ENCODE data around the gene BCHE.

The BCHE gene

DNA sequence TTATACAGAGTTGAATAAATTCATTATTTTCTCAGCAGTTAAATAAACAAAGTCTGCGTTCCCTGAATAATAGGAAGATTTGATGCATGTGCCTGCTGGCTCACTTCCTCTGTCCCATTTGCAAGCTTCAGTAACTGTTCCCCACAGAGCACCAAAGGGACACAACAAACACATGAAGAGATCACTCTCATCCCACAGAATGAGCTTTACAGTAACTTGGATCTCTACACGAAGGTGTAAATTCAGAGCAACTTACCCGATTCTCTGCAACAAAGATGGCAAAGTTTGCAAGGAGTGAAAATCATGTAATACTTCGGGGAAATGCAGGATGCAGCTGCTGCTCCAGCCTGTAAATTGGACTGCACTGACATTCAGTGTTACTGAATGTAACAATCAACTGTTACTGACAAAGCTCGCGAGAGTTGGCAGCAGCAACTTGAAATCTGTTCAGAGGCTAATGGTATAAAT is at the start of gene BCHE:
BCHE (minus strand) TSS at position 366 of the 468 bp plus-strand sequence. CDS start 6,390 bp downstream, outside the sequence.
- DNase-seq, result no peak

DNA sequence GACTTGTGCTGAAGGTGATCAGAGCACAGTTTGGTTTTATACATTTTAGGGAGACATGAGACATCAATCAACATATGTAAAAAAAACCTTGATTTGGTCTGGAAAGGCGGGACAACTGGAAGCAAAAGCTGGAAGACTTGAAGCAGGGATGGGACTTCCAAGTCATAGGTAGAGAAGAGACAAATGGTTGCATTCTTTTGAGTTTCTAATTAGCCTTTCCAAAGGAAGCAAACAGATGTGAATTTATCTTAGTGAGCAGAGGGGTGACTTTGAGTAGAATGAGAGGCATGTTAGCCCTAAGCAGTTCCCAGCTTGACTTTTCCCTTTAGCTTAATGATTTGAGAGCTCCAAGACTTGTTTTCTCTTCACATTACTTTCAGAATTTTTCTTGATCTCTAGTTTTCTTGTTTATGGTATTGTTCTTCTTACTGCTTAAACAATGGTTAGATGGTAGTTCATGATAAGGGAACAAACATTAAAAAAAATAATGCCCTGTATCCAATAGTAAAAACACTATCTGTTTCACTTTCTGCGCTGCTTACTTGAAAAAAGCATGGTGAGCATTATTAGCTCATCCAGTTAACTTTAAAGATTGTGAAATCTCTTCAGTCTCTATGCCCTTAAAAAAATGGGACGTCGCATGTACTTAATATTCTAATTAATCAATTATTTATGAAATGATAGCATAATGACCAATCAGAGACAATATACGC is 48.5 kb upstream of the BCHE start:
- DNase-seq, result no peak

DNA sequence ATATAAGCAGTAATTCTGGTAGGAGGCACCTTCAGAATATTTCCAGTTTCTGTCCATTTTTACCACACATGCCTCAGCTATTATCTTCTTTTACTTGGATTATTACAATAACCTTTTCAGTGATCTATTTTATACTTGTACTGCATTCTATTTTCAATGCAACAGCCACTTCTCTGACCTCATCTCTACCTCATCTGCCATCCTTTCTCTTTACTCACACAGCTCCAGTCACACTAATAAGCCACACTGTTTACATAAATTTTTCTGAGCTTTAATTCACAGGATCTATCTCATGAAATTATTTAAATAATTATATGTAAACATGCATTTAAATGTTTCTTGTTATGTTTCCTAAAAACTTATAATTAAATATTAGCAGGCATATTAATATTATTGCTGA is 47.3 kb upstream of the BCHE start:
- no peak for DNase-seq

DNA sequence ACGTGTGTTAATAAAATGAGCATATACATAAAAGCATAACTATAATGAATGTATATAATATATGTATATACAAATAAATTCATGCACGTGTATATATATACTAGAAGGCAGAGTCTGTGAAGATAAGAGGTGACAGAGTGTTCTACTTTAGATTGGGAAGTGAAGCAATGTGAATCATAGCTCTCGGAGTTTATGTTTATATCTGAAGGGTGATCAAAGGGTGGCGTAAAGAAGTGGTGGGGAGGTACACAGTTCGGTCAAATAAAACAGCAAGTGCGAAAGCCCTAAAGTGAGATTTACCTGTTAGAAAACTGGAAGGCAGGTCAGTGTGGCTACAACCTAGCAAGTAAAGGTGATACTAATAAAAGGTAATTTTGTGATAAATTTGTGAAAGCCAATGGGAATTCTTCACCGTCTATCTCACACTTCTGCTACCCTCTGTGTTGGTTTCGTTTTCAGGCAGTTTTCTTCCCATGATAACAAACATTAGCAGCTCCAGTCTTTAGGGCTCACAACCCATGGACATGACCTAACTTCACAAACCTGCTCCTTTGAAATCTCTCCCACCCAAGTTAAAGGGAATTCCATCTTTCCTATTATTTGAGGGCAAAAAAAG is 46.7 kb upstream of the BCHE start:
- no peak for DNase-seq

DNA sequence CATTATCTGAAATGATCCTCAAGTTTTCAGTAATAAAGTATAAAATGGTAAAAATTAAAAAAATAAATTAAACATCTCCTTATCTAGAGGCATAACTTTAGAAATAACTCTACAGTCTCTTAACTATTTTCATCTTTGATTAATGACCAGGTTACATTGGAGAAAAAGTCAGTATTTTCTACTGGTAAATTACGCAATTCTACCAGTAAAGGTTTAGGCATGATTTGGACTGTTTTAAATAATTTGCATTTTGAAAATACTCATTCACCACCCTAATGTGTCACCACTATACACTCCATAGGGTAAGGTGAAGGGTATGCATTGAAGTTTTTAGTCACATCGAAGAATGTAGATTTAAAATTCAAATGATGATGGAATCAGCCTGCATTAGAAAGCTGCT is 45.9 kb upstream of the BCHE start:
- DNase-seq, result no peak

DNA sequence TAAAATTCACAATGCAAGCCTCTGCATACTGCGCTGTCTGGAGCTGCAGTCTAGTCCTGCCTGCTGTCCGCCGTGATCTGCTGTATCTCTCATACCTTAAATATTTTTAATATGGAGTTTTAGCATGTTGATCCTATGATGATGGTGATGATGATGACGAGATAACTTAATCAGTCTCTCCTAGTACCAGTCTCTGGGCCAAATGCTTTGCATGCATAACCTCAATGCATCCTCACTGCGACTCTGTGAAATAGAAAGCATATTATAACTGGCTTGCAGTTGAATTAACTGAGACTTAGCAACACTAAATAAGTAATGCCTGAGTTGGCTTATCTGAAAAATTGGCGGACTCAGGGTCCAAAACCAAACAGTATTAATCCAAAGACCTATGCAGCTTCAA is 38.4 kb upstream of the BCHE start:
- DNase-seq, result no peak

DNA sequence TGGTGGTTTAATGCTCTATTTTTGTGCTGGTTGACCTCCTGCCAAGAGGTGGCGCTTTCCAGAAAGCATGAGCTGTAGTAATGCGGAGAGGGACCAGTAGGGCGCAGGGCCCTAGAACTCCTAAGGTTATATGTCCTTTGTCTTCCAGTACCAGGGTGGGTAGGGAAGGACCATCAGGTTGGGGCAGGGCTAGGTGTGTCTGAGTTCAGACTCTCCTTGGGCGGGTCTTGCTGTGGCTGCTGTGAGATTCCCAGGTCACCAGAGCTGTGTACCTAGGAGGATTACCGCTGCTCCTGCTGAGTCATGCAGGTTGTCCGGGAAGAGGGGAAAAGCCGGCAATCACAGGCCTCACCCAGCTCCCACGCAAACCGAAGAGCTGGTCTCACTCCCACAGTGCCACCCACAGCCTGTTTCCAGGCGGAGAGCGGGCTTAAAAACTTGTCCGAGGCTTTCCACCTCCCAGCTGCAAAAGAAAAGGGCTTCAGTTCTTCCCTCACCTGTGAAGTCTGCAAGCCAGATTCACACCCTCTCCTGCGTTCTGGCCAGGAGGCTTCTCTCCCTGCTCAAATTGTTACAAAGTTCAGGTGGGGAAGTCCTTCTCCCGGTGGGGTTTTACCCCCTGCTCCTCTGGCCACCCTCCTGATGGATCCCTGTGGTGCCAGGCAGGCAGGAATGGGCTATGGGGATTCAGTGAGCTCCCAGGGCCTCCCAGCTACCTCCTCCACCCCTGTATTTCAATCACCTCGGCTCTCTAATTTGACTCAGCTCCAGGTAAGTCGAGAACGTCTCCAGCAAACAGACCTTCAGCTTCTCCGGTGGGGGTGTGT is 37.7 kb upstream of the BCHE start:
- no peak for DNase-seq

DNA sequence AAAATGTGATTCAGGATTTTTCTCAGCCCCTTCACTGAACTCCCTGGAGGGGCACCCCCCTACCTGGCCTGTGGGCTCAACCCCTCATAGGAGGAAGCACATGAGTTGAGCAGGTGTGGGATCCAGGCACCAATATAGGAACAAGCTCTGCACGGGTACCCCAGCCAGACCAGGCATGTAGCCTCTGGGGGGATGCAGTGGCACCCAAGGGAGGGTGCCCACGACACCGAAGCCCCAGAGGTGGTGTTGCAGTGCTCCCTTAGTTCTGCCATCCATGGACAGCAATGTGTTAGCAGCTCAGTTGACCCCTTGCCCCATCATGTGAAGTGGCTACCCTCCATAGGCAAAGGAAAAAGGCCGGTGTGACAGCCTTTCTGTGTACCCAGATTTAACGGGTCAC is 30.9 kb upstream of the BCHE start:
- DNase-seq, result no peak

DNA sequence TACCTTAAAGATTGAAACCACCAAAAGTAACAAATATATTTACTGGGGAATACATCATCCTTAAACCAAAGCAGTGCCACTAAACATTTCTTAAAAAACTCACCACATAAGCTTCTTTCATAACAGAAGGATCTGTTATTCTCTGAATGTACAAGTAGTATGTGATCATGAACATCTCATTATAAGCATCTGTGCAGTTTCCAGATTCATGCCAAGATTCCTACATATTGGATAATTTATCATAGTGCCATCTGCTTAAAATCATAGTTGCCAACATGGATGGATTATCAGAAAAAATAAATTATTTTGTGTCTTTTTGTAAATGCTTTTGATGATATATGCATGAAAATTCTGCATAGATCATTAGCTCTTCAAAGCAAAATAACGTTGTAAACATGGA is 21.8 kb upstream of the BCHE start:
- no peak for DNase-seq

DNA sequence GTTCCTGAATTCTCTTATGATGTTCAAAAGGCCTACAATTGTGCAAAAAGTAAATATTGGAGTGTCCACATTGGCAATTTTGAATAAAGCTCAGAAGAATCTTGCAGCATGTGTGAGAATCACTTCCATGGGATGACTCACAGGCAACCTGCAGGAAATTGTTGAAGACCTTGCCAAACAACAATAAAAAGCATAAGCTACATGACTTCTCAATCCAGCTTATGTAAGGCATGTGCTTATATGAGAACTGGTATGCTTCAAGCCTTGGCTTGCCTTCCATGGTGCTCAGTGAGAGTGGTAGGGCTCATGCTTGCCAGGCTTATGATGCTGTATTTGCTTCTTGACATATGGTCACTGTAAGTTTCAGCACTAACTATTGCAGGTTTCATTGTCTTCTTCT is 18.4 kb upstream of the BCHE start:
- no peak for DNase-seq

DNA sequence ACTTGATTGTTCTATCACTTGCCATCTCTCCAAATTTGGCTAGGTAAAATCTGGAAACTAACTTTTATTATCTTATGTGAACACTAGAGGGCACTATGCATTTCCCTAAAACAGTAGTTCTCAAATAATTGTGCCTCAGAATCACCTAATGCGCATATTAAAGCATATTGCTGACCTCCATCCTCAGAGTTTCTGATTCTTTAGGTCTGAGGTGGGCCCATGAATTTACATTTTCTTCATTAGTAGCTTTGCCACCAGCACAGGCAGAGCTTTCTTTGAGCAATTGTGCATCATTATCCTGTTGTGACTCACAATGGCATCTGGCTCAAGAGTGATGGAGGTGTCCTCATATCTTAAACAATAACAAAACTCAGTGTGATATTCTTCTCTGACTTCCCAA is 17.5 kb upstream of the BCHE start:
- no peak for DNase-seq

DNA sequence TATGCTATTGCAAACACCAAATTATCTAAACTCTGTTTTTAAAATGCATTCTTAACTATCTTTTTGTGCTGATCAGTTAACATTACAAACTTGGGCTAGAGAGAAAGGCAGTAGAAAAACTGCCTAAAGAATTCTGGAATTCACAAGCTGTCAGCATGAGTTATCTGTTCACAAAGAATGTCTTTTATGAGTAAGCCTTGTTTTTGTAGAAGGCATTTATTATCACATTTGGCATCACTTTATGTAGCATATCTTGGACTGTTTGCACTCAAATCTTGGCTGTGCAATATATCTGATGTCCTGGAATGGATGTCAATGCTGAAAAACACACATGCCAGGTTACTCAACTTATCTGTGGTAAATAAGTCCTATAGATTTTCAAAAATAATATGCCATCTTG is 15.5 kb upstream of the BCHE start:
- DNase-seq, result no peak

DNA sequence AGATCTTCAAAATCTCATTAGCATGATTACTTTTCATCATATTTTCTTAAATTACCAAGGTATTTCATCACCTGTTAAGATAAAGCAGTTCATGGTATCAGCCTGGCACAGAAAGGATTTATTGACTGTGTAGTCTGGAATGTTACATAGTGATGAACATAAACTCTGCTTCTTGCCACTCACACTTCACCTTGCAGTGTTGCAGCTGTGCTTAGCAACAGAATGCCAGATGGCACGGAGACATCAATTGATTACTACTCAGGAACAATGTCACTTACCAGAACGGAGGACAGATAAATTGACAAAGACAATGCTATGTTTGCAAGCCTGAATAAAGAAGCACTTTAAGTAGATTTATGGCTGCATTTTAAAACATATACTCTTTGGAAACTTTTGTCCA is 15.0 kb upstream of the BCHE start:
- DNase-seq, result no peak

DNA sequence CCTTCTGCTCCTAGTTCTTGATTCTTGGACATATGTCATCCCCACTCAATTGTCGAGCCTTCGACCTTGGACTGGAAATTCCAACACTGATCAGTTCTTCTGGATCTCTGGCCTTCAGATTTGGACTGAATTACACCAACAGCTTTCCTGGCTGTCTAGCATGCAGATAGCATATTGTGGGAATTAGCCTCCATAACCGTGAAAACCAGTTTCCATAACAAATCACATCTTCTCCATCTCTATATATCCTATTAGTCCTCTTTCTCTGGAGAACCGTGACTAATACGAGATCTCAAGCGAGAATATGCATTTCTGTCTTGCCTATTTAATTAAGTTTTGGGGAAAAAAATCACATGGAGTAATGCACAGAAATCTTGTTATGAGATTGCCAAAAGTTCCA is 8.8 kb upstream of the BCHE start:
- DNase-seq, result no peak

DNA sequence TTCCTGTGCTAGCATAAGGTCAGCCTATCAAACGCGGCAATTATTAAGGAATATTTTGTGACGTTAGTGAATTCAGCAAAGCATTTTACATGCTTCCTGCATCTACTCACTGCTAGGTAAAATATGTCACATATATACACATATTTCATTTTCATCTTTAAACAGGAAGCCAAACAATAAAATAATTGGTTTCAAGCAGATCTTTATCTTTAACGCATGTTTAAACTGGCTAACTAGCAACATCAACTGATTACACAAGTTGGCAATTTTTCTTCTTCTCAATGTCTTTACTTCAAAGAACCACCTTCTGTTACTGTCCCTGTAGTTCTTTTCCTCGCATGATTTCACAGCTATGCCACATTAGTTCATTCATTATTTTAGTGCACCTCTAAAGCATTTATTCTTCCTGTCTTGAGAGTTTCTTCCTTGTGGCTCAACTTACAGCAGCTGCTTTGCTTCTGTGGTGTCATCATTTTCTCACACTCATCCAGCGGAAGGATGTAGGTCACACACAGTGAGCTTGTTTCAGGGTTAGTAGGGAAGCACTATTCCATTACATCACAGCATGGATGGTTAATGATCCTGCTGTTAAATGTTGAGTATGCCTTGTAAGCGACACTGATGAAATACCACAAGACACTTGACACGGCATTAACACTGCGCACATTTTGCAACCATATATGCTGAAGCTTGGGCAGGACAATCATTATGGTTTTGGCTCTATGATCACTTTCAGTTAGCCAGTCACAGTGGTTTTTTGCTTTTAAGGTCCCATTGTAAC is 2.3 kb upstream of the BCHE start:
- no peak for DNase-seq

DNA sequence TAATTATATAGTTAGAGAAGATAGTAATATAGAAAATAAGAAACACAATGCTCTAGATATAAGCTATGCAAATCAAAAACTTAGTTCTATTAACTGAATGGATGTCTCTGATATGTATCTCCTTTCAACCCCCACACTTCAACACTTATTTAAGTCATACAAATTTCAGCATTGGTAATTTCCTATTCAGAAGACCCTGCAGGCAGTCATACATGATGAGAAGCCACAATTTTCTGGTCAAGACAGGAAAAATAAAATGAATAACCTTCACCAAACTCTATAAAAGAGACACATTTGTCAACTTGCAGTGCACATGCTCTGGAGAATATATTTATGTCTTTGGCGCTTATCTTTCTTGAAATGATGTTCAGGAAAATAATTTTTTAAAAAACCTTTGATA is 578 bp upstream of the BCHE start:
- DNase-seq, result no peak

DNA sequence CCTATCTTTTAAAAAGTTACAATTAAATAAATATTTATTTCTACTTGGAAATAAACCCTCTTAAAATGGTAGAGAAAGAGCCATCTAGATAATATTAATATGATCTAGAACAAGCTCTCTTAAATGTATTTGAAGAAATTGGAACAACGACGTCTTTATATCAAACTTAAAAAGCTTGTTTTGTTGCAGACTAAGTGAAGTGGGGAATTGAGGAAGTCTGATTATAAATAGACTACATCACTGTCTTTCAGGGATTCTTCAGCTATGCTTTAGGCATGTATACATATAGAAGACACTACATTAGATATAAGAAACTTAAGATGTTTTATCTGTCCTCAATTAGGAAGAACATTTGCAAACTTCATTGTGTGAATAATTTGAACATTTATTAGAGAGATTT is 1.8 kb downstream of the BCHE start:
- DNase-seq, result no peak

DNA sequence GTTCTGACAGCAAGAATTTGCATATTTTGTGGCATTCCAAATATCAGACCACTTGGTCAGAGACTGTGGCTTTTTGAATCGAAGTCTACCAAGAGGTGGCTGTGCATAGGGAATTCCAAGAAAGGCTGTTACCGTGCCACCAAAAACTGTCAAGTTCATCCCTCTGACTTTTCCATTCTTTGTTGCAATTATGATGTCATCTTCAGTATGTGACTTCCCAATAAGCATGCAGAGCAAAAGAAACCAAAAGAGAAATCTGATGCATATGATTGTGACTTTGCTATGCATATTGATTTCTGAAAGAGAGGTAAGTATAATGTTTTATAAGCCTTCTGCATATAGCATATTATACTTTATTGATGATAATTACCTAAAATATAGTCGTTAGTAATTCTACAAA is 6.5 kb downstream of the BCHE start:
- DNase-seq, result no peak

DNA sequence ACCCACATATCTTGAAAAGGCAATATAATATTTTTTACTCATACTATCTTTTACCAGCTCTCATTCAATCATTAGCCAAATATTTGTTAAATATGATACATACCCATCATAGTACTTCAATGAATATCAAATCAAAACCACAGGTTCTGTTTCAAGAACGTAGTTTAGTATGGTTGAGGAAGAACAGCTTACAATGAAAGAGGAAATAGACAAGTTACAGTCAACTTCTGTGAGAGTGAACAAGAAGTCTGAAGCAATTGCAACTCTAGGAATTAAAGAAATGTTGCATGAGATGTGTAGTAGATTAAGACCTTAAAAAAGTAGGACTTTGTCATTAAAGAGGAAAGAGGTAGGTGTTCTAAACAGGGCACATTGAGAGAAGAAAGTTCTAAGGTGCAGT is 9.3 kb downstream of the BCHE start:
- no peak for DNase-seq

DNA sequence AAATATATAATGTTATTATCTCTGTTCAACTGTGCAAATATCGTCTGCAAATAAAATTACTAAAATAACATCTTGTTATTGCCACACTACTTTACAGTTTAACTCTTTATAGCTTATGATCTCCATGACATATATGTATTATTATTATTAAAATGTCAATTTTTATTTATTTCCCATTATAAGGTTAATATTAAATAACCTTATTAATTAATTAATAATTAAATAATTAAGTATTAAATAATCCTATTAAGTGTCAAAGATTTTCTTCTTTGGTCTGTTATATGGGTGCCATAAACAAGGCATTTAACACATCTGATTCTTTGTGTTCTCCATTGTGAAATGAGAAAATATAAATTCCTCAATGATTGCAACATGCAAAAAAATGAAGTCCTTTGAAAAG is 10.0 kb downstream of the BCHE start:
- DNase-seq, result no peak

DNA sequence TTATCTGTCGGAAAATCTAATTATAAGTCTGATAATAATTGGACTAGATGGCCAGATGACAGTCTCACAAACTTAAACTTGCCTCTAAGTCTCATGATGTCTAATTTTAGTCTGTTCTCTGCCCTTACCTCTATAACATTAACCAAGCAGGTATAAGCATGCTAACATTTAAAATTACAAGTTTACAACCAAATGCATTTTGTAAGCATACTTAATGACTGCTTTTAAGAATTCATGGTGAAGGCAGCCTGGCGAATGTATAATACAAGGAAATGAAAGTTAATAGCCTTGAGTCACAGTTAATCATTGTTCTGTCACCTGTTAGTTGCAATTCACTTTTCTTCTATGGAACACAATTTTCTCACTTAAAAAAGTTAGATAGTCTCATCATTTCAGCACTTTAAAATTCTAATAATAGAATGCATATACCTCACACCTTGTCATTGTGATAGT is 16.5 kb downstream of the BCHE start:
- no peak for DNase-seq

DNA sequence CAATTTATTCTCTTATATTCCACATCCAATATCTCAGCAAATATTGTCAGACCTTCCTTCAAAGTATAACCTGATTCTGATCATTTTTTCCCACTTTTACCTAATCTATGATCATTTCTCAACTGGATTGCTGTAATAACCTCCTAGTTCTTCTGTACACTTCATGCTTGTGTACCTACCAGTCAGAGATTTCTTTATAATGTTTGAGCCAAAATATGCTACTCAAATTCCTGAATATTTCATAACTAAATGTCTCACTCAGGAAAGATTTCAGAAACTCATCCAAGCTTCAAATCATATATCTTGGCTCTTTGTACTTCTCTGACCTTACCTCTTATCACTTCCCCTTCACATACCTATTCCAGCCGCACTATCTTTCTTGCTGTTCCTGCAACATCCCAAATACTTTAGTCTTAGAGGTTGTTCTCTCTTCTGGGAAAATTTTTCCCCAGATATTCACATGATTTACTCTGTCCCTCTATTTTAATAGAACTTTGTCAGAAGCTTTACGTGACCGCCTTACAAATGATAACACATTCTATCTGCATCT is 20.0 kb downstream of the BCHE start:
- no peak for DNase-seq

DNA sequence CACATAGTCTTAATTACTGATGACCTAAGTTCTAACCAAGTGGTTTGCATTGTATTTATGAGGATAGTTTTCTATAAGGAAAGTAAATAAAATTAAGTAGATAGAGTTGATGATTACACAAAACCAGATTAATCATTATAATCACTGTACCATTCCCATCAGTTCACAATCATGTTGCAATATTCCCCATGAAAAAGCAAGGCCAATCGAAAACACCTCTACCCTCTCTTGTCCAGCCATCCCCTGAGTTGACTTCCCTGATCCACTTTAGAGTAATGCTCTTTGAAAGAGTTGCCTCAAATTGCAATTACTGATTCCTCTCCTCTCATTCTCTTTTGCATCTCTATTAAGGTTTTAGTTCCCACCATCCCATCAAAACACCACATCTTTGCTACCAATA is 21.0 kb downstream of the BCHE start:
- DNase-seq, result no peak
